GM18508 (cell line): Measurements from ENCODE around the gene IPO9.

Experiments
- ATAC-seq: cut with Tn5 transposase; IDR thresholded peaks from one replicate; pipeline ENCODE4 v1.9.1; 2021; ENCODE audit warnings: moderate number of reproducible peaks; ENCODE audit not compliant: insufficient read depth, unreplicated experiment

The IPO9 gene

GRCh38 chr1:201886103-201886885 lies 57.3 kb downstream of the IPO9 start:
- no peak for ATAC-seq

DNA sequence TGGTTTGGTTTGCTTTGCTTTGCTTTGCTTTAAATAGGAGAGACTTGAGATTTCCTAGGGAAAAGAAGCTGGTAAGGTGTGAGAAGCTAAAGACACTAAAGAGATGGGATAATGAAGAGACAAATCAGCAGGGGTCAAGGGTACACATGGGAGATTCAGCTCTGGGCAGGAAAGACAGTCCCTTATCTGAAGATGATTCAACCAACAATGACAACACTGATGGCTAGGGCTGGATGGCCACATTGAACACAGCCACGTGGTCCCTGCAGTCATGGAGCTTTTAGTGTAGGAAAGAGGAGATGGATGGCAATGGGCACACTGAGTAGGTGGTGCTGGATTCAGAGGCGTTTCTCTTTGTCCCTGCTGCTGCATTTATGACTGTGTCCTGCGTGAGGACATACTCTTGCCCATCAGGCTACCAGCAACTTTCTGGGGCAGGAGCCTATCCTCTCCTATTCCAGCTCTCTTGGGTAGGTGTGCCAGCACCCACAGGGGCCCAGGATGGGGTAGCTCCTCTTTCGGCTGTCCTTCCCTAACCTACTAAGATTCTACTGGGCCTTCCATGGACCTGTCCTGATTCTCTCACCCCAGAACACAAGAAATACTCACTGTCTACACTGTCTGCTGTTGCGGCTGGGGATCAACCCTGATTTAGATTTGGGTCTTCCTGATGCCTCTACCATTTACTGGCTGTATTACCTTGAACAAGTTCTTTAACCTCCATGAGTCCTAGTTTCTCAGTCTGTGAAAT lies 58.3 kb downstream of the IPO9 start:
- no peak for ATAC-seq

- ATAC-seq, result no peak
Measured at GRCh38 chr1:201888282-201889089, 59.5 kb downstream of the IPO9 start, which contains the start of gene SHISA4. TSS of gene SHISA4 (plus strand) at chr1:201888898. CDS start at chr1:201888995, 97 bp downstream.

GRCh38 chr1:201889090-201889968 lies 60.4 kb downstream of the IPO9 start:
- ATAC-seq, result no peak

GRCh38 chr1:201890223-201890622 lies 61.3 kb downstream of the IPO9 start:
- no peak for ATAC-seq

DNA sequence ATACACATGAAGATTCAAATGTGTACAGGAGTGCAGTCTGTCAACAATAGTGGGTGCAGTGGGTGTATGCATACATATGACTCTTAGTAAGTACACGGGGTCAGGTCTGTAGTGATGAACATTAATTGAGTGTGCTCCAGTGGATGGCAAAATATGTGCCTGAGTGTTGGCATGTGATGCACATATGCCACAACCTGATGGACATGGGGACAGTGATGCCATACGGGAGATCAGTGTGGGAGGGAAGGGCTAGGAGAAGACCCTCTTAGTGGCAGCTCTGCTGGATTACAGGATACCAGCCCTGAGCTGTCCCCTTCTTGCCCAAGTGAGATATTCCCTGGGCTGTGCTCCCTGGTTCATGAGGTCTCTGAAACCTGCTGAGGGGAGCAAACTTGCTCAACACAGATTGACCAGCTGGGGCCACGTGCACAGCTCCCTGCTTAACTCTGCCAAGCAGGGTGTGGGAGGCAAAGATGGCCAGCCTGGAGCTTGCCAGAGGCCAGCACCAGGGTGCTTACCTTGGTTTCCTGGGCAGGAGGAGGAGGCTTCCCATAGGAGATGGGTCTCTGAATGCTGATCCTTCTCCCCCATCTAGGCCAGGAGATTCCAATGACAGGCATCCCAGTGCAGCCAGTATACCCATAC lies 62.0 kb downstream of the IPO9 start:
- ATAC-seq, result no peak

DNA sequence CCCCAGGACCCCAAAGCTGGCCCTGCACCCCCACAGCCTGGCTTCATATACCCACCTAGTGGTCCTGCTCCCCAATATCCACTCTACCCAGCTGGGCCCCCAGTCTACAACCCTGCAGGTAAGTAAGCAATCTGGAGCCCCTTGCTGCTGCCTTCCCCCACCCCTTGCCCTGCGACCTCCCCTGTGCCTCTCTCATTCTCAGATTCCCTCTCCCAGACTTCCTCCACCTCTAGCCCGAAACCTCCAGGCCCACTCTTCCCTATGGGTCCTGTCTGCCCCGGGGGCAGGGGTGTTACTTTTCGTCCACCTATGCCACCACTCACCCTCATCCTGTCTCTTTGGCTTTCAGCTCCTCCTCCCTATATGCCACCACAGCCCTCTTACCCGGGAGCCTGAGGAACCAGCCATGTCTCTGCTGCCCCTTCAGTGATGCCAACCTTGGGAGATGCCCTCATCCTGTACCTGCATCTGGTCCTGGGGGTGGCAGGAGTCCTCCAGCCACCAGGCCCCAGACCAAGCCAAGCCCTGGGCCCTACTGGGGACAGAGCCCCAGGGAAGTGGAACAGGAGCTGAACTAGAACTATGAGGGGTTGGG lies 62.6 kb downstream of the IPO9 start:
- ATAC-seq, result no peak

- ATAC-seq, result no peak
Measured at GRCh38 chr1:201892211-201892610, 63.3 kb downstream of the IPO9 start.

DNA sequence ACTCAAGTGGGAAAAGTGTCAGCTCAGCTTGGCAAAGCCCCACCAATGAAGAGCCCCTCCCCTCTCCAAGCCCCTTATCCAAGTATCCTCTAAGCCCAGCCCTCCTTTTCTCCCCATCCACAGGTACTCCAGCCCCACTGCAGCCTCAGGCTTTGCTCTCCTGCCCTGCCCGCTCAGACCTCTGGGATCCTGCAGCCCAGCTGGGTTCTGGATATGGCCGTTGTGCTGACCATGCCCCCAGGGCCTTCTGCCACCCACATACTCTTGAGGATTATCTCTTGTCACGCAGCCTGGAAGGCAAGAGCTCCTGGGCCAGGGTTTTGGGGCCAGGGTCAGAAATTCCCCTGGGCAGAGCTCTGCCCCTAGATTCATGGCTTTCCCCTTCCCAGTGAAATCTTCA lies 64.5 kb downstream of the IPO9 start:
- no peak for ATAC-seq

- ATAC-seq, result no peak
Measured at GRCh38 chr1:201894343-201895119, 65.6 kb downstream of the IPO9 start.

GRCh38 chr1:201895120-201895665 lies 66.2 kb downstream of the IPO9 start:
- no peak for ATAC-seq

- ATAC-seq, result no peak
Measured at GRCh38 chr1:201895913-201896807, 67.2 kb downstream of the IPO9 start.

DNA sequence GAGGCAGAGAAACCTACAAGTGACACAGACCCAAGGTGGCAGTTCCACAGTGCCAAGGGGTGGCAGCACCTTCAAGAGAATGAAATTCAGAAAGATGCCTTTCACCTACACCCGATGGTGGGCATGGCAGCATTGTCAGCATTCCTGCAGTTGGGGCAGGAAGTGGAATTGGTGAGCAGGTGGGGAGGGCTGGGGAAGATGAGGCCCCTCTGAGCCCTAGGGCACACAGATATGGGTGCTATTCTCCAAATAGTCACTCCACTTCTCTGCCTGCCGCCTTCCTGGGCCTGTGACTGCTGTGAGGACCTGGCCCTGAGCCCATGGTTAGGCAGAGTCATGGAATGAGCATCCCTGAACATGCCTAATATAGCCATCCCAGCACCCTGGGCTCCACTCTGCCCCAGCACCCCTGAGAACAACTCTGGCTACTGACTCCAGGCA lies 68.0 kb downstream of the IPO9 start:
- no peak for ATAC-seq

DNA sequence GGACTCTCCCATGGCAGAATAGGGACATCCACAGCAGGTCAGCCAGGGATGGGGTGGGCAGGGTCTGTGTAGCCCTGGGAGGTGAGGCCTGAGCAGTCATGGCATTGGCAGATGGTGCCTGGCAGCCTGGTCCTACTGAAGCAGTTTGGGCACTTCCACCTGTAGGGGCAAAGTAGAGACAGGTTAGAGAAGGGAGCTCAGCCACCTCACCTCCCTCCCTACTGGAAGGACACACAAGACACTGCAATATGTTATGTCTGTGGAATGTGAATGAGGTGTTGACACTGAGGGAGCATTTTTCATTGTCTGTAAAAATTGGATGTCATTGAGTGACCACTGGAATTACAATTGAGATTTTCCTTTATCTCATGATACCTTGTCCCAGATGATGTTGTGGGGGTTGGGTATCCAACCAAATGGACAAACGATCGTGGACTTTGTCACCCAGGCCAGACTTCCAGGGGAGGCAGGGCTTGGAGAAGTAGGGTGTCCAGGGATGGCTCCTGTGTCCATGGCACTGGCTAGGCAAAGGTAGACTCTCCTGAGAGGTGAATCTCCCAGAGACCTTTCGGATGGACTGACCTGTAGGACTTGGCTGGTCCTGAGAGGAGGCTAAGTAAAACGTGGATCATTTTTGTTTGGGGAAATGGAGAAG lies 69.4 kb downstream of the IPO9 start:
- no peak for ATAC-seq

DNA sequence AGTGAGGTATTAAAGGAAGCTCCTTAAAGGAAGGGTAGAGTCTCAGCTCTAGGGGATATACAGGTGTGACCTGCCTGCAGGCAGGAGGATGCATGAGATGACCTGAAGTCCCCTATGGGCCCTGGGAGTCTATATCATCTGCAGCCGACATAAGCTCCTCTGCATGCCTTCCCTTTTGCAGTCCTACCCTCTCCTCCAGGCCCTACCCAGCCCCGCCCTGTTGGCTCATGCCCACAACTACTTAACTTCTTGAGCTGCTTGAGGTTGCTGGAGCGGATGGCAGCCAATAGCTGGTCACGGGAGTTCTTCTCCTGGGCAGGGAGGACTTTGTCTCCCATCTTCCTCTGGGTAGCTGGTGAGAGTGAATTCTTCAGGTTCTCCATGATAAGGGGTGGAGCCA lies 70.0 kb downstream of the IPO9 start:
- no peak for ATAC-seq

DNA sequence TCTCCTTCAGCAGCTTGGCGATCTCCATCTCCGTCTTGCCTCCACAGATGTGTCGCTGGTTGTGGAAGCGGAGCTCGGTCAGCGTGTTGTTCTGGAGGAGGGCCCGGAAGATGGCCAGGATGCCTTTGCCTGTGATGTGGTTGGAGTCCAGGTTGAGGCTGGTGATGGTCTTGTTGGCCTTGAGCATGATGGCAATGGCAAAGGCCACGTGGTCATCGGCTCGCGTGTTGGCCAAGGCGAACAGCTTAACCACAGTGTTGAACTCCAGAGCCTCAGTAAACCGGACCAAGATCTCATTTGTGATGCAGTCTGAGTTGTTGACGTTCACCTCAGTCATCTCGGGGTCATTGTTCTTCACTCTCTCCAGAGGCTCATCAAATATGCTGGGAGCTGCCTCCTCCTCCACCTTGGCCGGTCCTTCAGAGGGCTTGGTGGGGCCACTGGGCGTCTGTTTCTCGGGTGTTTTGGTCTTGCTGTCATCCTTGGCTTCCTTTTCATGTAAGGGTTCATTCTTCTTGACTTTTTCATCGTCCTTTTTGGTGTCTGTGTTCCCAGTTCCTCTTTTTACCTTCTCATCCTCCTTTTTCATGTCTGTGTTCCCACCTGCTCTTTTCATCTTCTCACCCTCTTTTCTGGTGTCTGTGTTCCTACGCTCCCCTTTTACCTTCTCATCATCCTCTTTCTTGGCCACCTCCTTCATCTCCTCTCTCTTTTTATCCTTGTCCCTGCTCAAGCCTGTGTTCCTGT lies 70.9 kb downstream of the IPO9 start:
- ATAC-seq, result no peak
